ENCODE measurements around the gene OMG.
A peak's percentile ranks its signal among the peaks of the same experiment; 100 is the strongest.
"Not testable (repeated sequence)": the region's sequence is repeated elsewhere in the genome, so short reads cannot be mapped to it uniquely, and the experiment has no call there.

The OMG gene

DNA sequence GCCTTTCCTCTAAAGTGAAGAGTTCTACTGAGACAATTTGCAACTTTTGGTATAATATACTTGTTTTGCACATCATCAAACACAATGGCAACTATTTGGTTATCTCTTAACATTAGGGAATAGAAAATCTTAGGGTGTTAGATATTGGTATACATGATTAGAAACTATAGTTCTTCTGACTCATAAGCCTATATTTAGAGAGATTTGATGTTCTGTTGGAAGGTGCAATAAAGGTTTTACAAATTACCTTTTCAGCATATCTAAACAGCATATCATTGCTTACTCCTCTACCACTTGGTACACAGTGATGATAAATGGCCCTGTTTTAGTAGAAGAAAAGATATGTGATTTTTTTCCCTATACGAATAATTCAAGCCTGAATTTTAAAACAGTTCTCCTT, 10.6 kb upstream of the OMG start:
- DNase-seq = no peak

DNA sequence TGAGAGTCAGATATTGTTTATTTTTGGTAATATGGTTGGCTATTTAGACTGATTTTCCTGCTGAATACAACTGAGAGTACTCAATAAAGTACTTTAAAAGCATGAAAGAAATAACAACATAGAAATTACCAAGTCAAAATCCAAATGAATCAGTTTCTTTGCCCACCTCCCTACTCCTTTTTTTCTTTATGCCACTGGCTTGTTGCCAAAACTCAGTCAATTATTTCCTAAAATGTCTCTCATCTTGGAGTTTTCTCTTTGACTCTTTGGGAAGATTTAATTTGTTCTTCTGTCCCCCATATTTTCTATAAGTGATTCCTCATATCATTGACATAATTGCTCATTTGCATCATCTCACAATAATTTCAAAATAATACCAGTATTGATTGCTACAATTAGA, 2.6 kb upstream of the OMG start:
- DNase-seq = no peak

DNA sequence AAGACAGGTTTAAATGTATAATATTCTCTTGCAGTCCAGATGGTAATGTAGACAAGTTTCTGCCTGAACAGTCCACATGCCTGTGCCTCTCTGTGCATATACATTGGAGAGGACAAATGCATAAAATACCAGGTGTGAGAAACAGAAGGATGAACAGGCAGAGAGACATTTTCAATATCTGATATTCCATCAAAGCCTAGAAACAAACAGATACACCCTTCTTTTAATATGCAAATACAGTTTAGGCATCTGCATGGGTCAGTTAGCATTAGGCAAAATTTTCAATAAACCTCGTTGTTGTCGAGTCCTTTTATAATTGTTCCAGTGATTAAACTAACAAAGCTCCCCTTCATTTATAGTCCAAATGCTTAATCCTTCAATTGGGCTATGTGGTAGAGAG, 897 bp downstream of the OMG start:
- no peak for DNase-seq

DNA sequence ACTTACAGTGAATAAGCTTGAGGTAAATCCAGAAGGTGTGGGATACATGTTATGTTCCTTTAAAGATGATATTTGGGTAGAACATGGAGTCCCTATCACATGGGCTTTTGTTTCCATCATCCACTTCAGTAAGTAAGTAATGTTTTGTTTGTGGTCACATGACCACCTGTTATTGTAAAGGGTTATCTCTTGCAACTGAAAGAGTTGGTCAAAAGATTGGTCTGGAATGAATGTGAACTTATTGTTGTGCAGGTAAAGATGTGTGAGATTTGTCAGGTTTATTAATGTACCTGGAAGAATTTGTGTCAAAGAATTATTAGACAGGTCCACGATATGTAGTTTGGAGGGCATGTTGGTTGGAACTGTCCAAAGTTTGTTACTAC, 1.6 kb downstream of the OMG start:
- DNase-seq = no peak

DNA sequence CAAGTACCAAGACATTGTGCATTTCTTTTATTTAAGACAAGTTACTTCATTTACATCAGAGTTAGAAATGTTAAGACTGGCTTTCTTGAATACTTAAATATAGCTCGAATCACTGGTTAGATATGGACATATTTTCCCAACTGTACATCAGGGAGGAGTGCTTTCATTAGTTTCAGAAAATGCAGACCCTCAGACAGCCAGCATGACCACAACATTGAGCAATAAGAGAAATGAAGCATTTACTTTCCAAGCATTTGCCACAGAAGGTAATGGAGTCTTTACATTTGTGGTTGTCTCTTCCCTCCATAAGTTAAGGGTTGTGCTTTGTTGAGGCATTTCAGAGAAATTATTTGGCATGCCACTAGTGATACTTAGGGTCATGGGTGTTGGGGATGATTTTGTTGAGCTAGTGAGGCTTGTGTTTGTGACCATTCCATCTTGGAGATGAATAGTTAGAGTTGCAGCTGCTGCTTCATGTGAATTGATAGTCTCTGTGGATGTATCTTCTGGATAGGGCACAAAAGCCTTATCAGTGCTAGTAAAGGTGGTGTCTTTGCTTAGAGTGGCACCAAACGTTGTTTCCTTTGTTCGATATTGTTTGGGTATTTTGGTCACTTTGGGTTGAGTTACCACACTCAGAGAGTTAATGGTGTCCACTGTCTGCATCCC, 2.1 kb downstream of the OMG start:
- no peak for DNase-seq

DNA sequence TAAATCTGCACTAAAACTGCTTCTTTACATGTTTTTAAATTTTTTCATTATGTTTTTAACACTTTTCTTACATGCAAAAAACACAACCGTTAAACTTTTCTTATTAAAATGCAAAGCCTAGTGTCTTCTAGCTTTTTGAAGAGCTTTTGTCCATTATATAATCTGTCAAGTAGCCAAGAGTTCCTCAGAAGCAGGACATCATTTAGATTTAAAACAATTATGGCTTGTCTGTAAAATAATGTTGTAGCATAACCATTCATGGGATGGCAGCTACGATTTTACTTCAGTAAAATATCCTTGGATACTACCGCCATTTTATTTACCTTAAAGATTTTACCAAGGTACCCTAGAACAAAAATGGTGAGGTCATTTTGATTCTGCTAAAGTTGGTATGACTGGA, 2.8 kb downstream of the OMG start:
- DNase-seq = no peak

GRCh38 chr17:31293581-31293980, 3.5 kb downstream of the OMG start:
- no peak for DNase-seq

DNA sequence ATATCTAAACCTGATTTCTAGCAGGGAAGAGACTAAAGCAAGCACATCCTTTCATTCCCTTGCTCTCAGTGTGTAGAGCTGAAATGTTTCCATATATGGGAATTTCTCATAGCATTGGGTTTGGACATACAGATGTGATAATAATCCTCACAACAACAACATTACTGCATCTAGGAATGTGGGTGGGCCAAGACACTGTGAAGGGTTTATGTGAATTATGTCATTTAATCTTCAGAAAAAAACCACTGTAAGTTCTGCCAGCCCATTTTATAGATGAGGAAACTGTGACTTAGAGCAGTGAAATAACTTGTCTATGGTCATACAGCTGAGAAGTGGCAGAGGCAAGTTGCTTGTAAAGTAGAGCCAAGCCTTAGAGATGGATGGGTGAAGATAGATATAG, 5.2 kb downstream of the OMG start:
- DNase-seq = peak; percentile 28

- DNase-seq = peak; percentile 60
Observed at GRCh38 chr17:31289790-31290189, 7.2 kb downstream of the OMG start.

DNA sequence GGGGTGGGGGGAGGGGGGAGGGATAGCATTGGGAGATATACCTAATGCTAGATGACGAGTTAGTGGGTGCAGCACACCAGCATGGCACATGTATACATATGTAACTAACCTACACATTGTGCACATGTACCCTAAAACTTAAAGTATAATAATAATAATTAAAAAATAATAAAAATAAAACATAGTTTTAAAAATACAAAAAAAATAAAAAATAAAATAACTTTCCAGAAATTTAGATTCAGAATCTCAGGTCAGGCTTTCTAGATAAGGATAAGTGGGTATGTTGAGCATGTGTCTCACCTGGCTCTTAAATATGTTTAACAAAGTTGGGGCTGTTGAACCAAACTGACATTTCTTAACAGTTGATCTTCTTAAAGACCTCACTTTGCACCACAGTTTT, 9.1 kb downstream of the OMG start:
- not testable (repeated sequence) for DNase-seq

GRCh38 chr17:31286587-31286986, 10.5 kb downstream of the OMG start:
- DNase-seq = no peak

GRCh38 chr17:31283841-31284240, 13.2 kb downstream of the OMG start:
- DNase-seq = peak; percentile 21

DNA sequence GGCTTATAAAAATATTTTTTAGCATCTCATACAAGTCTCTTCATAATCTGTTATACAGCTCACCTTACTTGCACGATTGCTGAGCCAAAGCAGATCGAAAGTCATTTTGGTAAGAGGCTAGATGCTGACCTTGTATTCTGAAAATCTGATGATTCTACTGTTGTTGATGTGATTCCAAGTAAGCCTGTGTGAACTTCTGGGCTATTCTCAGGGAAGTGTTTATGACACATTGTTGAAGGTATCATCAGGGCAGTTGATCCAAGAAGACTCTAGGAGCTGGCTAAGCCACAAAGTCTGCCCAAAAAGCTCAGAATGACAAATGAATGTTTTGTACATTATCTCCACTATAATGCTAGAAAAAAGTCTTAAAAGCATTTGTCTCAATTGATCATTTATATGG, 16.0 kb downstream of the OMG start:
- DNase-seq = no peak

GRCh38 chr17:31279401-31279800, 17.6 kb downstream of the OMG start:
- DNase-seq = no peak

- DNase-seq = peak; percentile 10
Observed at GRCh38 chr17:31275116-31275515, 21.9 kb downstream of the OMG start.

DNA sequence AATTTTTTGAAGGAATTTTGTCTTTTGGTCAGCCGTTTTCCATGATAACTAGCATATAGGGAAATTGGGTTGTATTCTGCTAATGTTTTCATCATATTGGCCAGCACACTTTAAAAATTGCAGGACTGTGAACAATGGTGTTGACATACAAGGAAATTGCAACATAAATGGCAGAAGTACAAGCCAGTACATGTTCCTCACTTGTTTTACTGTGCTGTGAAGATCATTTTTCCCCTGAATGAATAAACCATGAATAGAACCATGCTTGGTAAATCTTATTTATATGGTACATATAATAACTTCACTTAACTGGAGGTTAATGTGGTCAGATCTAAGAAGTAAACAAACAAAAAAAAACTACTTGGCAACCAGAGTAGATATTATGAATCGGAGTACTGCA, 22.8 kb downstream of the OMG start:
- peak; percentile 74 for DNase-seq

DNA sequence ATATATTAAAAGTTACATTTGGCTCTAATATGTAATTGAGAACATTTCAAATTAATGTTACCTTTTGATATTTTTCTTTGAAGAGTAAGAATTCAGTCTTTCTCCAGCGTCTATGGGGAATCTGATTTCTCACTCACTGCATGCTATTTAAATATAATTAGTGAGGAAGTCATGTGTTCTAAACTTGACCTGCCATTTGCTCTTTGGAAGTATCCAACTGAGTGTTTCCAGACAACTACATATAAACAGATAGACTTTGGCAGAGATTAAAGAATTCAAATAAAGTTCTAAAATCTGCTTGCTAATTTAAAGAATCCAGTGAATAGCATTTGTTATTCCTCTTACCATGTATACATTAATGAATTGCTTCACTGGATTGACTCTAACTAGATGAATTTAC, 23.5 kb downstream of the OMG start:
- DNase-seq = no peak

GRCh38 chr17:31272803-31273202, 24.2 kb downstream of the OMG start:
- no peak for DNase-seq

DNA sequence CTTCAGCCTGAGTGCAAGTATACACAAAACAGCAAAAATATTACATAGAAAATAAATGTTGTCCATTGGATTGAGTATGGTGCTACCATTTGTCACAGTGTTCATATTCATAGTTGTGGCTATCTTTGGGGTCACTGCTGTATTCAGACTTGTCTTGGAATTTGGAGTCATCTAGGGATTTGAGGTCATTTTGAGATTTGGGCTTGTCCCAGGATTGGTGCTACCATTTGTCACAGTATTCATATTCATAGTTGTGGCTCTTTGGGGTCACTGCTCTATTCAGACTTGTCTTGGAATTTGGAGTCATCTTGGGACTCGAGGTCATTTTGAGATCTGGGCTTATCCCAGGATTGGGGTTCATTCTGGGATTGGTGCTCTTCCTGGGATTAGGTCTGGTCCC, 24.8 kb downstream of the OMG start:
- DNase-seq = no peak

- peak; percentile 97 for DNase-seq
Observed at GRCh38 chr17:31269578-31269983, 27.5 kb downstream of the OMG start.

GRCh38 chr17:31269036-31269577, 27.9 kb downstream of the OMG start:
- no peak for DNase-seq

- peak; percentile 38 for DNase-seq
Observed at GRCh38 chr17:31266042-31266441, 31.0 kb downstream of the OMG start.

DNA sequence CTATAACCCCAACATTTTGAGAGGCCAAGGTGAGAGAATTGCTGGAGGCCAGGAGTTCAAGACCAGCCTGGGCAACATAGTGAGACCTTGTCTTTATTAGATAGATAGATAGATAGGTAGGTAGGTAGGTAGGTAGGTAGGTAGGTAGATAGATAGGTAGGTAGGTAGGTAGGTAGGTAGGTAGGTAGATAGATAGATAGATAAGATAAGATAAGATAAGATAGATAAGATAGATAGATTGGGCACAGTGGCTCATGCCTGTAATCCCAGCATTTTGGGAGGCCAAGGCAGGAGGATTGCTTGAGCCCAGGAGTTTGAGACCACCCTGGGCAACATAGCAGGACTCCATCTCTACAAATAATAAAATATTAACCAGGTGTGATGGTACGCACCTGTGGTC, 34.1 kb downstream of the OMG start:
- DNase-seq = not testable (repeated sequence)

GRCh38 chr17:31261601-31262000, 35.4 kb downstream of the OMG start:
- DNase-seq = no peak

DNA sequence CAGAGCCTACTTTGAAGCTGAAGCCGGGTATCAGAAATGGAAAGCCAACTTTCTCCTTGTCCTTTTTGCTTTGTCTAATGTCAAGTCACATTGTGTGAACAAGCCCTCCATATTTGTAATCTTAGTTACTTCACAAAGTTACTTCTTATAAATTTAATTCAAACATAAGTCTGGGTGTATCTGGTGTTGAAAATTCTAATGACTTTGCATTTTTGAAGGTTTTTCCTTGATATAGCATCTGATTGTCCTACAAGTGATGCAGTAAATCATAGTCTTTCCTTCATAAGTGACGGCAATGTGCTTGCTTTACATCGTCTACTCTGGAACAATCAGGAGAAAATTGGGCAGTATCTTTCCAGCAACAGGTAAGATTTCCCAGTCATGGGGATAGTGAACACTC, 36.9 kb downstream of the OMG start:
- DNase-seq = no peak

All from HCEC 1CT (cell line).